ENCODE measurements around the gene EPGN. TPM values are rescaled to one million over a fixed set of nuclear protein-coding genes. Genes with fewer than 3 reads are reported as not detected.
A peak's percentile ranks its signal among the peaks of the same experiment; 100 is the strongest.
"Not testable (repeated sequence)": the region's sequence is repeated elsewhere in the genome, so short reads cannot be mapped to it uniquely, and the experiment has no call there.

EPGN gene
- polyA plus RNA-seq, 1 donor from 2014 or later, result not detected

DNA sequence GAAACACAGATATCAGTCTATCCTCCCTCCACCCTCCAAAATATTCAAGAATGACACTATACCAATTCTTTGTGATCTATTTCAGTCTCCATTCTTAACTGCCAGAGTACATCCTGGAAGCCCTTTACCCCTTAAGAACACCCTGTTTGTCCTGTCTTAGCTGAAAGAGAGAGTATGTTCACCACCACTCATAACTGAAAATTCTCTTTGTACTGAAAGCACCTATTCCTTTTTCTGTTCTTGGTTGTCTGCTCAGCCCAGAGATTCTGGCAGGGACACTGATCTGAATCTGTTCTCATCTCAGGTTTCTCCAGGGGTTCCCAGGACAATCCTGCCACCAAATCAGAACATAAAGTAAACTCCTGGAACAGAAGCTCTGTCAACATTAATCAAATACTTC lies 31.2 kb downstream of the EPGN start:
- H3K27me3 Mint-ChIP-seq, result peaks cover 6% of the 10 kb centered on the region

DNA sequence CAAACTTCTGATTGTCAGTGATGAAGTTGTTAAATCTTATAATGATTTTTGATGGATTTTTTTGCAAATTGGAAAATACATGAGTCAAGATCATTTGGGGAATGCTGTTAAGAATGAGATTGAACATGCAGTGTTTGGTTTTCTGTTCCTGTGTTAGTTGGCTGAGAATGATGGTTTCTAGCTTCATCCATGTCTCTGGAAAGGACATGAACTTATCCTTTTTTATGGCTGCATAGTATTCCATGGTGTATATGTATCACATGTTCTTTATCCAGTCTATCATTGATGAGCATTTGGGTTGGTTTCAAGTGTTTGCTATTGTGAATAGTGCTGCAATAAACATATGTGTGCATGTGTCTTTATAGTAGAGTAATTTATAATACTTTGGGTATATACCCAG lies 32.2 kb downstream of the EPGN start:
- H3K36me3 Mint-ChIP-seq, H3K27ac Mint-ChIP-seq, H3K4me3 Mint-ChIP-seq, H3K4me1 Mint-ChIP-seq, H3K27me3 Mint-ChIP-seq: not testable (repeated sequence)
- peaks cover 4 to 28% (median 20%) of the 10 kb centered on the region in 3 donors for H3K9me3 Mint-ChIP-seq

More for the DNA sequence above, 31.2 kb downstream of the EPGN start:
- Mint-ChIP-seq H3K4me3 (no peak overlapping the region), H3K9me3 (peaks cover 4 to 22% (median 13%) of the 10 kb centered on the region in 3 donors), H3K4me1 (peaks cover 0 to 6% (median 6%) of the 10 kb centered on the region in 3 donors), H3K36me3 (no peaks in the 10 kb centered on the region), H3K27ac (no peak overlapping the region)

DNA sequence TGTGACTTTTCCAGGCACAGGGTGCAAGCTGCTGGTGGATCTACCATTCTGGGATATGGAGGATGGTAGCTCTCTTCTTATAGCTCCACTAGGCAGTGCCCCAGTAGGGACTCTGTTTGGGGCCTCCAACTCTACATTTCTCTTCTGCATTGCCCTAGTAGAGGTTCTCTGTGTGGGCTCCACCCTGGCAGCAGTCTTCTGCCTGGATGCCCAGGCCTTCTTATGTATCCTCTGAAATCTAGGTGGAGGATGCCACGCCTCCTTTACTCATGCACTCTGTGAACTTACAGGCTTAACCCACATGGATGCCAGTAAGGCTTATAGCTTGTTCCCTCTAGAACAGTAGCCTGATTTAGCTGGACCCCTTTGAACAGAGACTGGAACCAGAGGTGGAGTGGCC lies 35.8 kb downstream of the EPGN start:
- Mint-ChIP-seq H3K4me3 (no peak overlapping the region), H3K27ac (no peak overlapping the region), H3K36me3 (no peaks in the 10 kb centered on the region), H3K4me1 (no peaks in the 10 kb centered on the region), H3K9me3 (peaks cover 4 to 29% (median 21%) of the 10 kb centered on the region in 3 donors), H3K27me3 (peaks cover 10% of the 10 kb centered on the region)

DNA sequence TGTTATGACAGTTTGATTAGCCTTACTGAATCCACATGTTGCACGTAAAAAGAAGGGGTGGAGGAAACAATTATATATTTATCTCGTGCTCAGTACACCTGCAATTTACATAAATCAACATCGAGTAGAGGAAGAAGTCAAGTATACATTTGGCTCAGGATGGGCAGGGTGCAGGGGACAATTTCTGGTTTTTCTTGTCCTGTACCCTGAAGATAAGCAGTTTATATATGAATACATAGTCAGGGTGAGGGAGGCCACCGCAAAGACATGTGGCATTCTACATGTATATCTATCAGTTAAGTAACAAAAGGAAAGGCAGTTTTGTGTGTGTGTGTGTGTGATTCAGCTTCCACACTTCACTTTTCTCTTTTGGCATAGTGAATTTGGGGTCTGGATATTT lies 45.6 kb downstream of the EPGN start:
- Mint-ChIP-seq H3K4me1 (no peaks in the 10 kb centered on the region), H3K27ac (no peak overlapping the region)

DNA sequence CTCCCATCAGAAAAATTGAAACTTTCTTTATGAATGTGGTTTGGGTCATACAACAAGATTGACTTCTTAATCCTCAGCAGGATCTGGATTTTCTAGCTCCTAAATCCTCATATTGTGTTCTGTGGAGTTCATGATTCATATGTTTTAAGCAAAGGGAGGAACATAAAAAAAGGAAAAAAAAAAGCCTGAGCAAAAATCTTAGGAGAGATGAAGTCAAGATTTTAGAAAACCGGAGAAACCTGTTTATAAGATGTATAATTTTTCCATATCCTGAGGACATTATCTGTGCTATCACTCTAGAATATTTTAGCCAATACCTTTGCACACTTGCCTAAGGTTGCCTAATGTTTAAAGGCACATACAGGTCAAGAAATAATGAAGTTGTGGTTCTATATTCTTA lies 49.7 kb downstream of the EPGN start:
- Mint-ChIP-seq H3K9me3 (no peaks in the 10 kb centered on the region), H3K4me3 (no peak overlapping the region), H3K27me3 (peaks cover 13% of the 10 kb centered on the region), H3K27ac (no peak overlapping the region), H3K36me3 (no peaks in the 10 kb centered on the region), H3K4me1 (no peaks in the 10 kb centered on the region)

More for the DNA sequence above, 45.6 kb downstream of the EPGN start:
- Mint-ChIP-seq H3K4me3 (no peak overlapping the region), H3K36me3 (no peaks in the 10 kb centered on the region), H3K9me3 (no peaks in the 10 kb centered on the region), H3K27me3 (peaks cover 7% of the 10 kb centered on the region)

DNA sequence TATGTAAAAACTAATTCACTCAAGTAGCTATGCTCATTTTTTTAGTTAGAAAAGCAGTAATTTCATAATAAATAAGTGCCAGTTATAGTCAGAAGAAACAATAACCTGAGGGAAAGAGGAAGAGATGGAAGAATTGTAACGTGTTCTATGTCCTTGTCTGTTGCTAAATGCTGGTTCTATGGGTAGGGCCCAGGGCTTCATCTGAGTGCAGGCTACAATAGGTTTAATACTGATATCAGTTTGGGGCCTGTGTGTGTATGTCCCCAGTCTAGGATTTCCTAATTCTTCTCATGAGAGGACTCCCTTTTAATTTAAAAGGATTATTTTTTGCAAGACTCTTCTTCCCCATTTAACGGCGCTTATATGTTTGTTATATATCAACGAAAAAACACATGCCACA lies 53.4 kb downstream of the EPGN start:
- H3K36me3 Mint-ChIP-seq, result peaks cover 3% of the 10 kb centered on the region
- peaks cover 31% of the 10 kb centered on the region for H3K27me3 Mint-ChIP-seq
- no peaks in the 10 kb centered on the region for H3K9me3 Mint-ChIP-seq
- no peak overlapping the region for H3K27ac Mint-ChIP-seq
- no peak overlapping the region for H3K4me3 Mint-ChIP-seq
- peaks cover 8 to 12% (median 11%) of the 10 kb centered on the region in 3 donors for H3K4me1 Mint-ChIP-seq

DNA sequence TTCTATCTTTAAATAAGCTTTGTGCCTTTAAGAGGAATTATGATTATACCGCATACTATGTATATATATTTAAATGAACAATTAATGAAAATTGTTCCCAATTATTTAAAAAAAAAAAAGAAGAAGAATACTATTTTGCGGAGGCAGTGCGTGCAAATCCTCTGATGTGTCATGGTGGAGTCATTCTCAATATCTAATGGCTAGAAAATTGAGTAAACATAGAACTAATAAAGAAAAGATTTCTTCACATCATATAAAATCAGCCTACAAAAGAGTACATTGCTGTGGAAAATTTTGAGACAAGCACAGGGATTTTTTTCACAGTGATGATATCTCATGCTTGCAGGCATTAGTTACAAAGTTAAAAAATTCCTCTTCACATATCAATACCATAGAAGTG lies 54.1 kb downstream of the EPGN start:
- no peak overlapping the region for H3K4me3 Mint-ChIP-seq
- peaks cover 3% of the 10 kb centered on the region for H3K36me3 Mint-ChIP-seq
- peaks cover 34% of the 10 kb centered on the region for H3K27me3 Mint-ChIP-seq
- H3K9me3 Mint-ChIP-seq, result no peaks in the 10 kb centered on the region
- no peak overlapping the region for H3K27ac Mint-ChIP-seq
- H3K4me1 Mint-ChIP-seq, result peaks cover 8 to 12% (median 11%) of the 10 kb centered on the region in 3 donors

DNA sequence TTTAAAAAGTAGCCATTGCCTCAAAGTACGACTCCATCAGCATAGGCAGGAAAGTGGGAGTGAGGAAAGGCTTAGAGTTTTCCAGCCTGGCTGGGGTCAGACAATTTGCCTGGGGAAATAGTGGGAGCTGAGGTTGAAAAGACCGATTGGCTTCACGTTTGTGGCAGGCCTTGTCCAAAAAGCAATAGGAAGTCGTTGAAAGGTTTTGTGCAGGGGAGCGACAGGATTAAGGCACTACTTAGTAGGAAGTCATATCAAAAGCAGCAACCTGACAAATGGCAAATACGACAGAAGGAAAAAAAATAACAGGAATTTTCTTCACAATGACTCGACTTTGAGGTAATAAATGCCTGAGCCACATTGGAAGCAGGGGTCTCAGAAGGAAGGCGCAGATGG lies 56.0 kb downstream of the EPGN start:
- no peaks in the 10 kb centered on the region for H3K9me3 Mint-ChIP-seq
- H3K36me3 Mint-ChIP-seq, result peaks cover 3% of the 10 kb centered on the region
- no peak overlapping the region for H3K27ac Mint-ChIP-seq
- peaks cover 35% of the 10 kb centered on the region for H3K27me3 Mint-ChIP-seq
- H3K4me1 Mint-ChIP-seq, result peaks cover 8 to 12% (median 11%) of the 10 kb centered on the region in 3 donors
- H3K4me3 Mint-ChIP-seq, result peak overlapping the region in 1 of 4 donors; percentile 28

DNA sequence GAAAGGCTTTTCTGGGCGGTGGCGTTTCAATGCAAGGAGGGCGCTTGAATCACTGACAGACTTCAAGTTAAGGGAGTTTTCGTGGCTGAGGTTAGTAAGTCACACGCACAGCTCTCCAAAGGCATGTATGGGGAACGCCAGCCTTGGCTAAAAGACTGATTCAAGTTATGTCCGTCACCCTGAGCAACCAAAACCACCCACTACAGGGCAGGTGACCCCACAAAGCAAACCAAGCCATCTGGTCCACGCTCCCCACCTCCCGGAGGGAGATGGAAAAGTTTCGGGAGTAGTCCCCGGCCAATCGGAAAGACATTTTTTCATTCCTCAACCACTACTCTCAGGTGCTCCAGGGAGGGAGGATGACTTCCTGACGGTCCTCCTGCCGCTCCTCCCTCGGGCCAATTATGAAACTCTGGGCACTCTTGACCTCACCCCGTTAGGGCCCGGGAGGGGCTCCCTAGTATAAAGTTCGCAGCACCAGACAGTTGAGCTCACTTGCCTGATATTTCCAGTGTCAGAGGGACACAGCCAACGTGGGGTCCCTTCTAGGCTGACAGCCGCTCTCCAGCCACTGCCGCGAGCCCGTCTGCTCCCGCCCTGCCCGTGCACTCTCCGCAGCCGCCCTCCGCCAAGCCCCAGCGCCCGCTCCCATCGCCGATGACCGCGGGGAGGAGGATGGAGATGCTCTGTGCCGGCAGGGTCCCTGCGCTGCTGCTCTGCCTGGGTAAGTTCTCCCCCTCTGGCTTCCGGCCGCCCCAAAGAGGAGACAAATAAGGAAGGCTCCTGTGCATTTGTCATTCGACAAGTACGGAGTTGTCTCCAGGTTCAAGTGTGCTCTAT lies 56.6 kb downstream of the EPGN start, which contains the start of gene EREG:
Gene EREG, plus strand, starts transcription at position 494 of the 840 bp plus-strand sequence. Its CDS starts 164 bp downstream, at position 658.
- no peaks in the 10 kb centered on the region for H3K9me3 Mint-ChIP-seq
- H3K4me1 Mint-ChIP-seq, result peaks cover 8 to 12% (median 11%) of the 10 kb centered on the region in 3 donors
- H3K27ac Mint-ChIP-seq, result no peak within 1 kb of the TSS
- H3K27me3 Mint-ChIP-seq, result peaks cover 35% of the 10 kb centered on the region
- peaks cover 3% of the 10 kb centered on the region for H3K36me3 Mint-ChIP-seq
- peak within 1 kb of the TSS in 3 of 4 donors; percentile 57 to 85 (median 80) for H3K4me3 Mint-ChIP-seq

DNA sequence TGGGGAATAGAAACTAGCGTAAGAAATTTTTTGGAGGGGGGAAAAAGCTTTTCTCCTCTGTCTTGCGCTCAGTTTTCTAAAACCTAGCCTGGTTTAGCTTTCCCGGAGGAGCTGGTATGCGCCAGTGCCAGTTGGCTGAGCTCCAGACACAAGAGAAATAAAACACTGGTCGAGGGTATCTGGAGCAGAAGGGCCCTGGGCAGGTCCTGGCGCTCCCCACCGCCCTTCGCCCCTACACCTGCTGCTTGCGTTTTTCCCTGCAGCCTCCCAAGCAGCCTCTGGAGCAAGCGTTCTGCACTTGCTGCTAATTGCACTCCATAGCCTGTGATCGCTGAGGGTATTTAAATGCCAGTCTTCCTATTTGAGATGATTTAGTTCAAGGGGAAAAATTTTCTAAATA lies 57.5 kb downstream of the EPGN start:
- H3K9me3 Mint-ChIP-seq, result no peaks in the 10 kb centered on the region
- H3K27me3 Mint-ChIP-seq, result peaks cover 35% of the 10 kb centered on the region
- no peak overlapping the region for H3K4me3 Mint-ChIP-seq
- H3K4me1 Mint-ChIP-seq, result peaks cover 8 to 12% (median 11%) of the 10 kb centered on the region in 3 donors
- H3K27ac Mint-ChIP-seq, result no peak overlapping the region
- peaks cover 3% of the 10 kb centered on the region for H3K36me3 Mint-ChIP-seq

Other genes with a start within 250 kb of the EPGN start
- not detected for gene CXCL2, start 209.3 kb upstream of the EPGN start, polyA plus RNA-seq
- gene MTHFD2L, start 150.4 kb upstream of the EPGN start, polyA plus RNA-seq, result 5.1 TPM
- not detected for gene EREG, start 56.7 kb downstream of the EPGN start, polyA plus RNA-seq
- gene AREG, start 136.7 kb downstream of the EPGN start, polyA plus RNA-seq, result 3.9 TPM

Measured in IgD-negative memory B cell (primary cell).